ENCODE data around the gene CRYGN.

GRCh38 chr7:151408498-151408838 lies 31.5 kb downstream of the CRYGN start:
- TF ChIP-seq PATZ1 (CRISPR knock-in tag; IDR thresholded peaks at IDR 0.05) (no peak), HNRNPK (IDR thresholded peaks at IDR 0.05; ENCODE audit: low read depth, low read length, poor library complexity, severe bottlenecking) (no peak), ZSCAN9 (CRISPR knock-in tag; IDR thresholded peaks at IDR 0.05; ENCODE audit: borderline replicate concordance) (no peak), REST (IDR thresholded peaks at IDR 0.05; ENCODE audit: borderline replicate concordance in 1 of 2, low read depth in 1 of 2, low read length in 2 of 2) (no peak), EP300 (IDR thresholded peaks at IDR 0.05; ENCODE audit: low read depth in 2 of 2, low read length in 2 of 2) (no peak), EP300 (CRISPR knock-in tag; IDR thresholded peaks at IDR 0.05; ENCODE audit: borderline replicate concordance) (no peak), EEA1 (CRISPR knock-in tag; IDR thresholded peaks at IDR 0.05; ENCODE audit: borderline replicate concordance) (no peak), FOSL2 (CRISPR knock-in tag; IDR thresholded peaks at IDR 0.05) (no peak), E2F2 (CRISPR knock-in tag; IDR thresholded peaks at IDR 0.05; ENCODE audit: borderline replicate concordance) (no peak), PHF8 (CRISPR knock-in tag; IDR thresholded peaks at IDR 0.05) (no peak)
